GM19467 (cell line): ENCODE measurements around the gene OPRD1.

ENCODE experiments used
- ATAC-seq: cut with Tn5 transposase; IDR thresholded peaks from one replicate; pipeline ENCODE4 v1.9.1; 2021; ENCODE audit warnings: mild to moderate bottlenecking, moderate library complexity; ENCODE audit not compliant: unreplicated experiment

OPRD1 gene

DNA sequence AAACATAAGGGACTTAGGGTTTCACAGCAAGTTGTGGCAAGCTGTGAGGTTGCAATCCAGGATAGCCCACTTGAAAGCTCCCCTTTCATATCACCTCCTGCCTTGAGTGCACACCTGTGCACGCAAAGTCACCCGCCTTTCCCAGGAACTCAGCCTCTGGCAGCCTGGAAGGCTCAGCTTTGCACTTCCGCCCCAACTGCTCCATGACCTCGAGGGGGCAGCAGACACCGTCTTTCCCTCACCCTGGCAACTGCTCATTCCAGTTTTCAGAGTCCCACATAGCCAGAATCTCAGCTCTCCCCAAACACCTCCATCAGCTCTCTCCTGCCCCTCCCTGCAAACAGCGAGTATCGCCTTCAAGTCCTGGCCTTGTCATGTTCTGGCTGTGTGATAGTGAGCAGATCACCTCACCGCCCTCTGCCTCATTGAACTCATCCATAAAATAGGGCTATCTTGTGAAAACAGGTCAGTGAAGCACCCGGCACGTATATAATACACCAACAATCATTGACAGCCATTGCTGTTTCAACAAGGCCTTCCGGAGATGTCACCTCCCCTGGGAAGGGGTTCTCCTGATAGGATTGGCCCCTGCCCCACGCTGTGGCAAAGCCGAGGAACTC, 70.1 kb downstream of the OPRD1 start:
- ATAC-seq = no peak

GRCh38 chr1:28883242-28883616, 71.3 kb downstream of the OPRD1 start:
- ATAC-seq = no peak

GRCh38 chr1:28885472-28885877, 73.5 kb downstream of the OPRD1 start:
- ATAC-seq = no peak

DNA sequence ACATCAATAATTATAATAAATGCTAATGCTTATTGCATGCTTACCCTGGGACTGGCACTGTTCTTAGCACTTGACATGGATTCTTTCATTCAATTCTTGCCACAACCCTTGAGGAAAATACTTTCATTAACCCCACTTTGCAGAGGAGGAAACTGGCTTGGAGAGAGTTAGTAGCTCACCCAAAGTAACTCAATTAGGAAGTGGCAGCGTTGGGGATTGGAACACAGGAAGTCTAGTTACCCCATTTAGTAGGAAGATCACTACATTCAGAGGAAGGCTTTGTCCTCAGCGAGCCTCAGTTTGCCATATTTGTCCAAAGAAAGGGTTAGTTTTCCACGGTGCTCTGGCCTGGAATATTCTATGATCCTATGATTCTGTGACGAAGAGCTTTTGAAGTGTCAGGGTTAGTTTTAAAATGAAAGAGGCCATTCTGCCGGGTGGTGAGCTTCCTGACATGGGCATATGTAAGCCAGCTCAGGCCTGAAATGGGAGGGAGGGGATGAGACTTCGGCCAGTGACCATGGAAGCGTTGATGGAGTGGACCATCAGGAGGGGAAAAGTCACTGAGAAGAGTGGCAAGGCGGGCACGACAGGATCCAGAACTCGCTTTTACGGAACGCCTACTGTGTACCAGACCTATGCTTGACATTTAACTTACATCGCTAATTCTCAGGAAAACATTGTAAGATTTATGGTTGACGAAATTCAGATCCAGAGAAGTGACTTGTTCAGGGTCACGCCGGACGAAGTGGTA, 74.2 kb downstream of the OPRD1 start:
- ATAC-seq = no peak

GRCh38 chr1:28886731-28887418, 74.9 kb downstream of the OPRD1 start:
- ATAC-seq = peak; percentile 57

DNA sequence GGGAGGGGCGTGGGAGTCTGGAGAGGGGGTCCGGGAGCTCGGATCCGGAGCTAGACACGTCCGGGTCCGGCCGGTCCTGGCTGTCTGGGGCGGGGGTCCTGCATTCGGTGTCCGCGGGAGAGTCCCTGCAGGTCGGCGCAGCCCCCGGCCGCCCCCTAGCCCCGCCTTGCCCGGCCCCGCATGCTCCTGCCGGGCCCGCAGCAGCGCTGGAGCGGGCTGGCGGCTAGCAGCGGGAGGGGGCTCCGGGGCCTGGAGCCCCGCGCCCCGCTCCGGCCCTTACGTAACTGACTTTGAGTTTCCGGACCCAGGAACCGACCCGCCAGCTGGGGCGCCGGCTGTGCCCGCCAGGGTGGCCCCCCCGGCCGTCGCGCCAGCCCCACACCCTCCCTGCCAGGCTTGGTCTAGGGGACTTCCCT, 75.5 kb downstream of the OPRD1 start:
- ATAC-seq = peak; percentile 10

- no peak for ATAC-seq
These were observed 76.1 kb downstream of the OPRD1 start for GRCh38 chr1:28887835-28888682.

DNA sequence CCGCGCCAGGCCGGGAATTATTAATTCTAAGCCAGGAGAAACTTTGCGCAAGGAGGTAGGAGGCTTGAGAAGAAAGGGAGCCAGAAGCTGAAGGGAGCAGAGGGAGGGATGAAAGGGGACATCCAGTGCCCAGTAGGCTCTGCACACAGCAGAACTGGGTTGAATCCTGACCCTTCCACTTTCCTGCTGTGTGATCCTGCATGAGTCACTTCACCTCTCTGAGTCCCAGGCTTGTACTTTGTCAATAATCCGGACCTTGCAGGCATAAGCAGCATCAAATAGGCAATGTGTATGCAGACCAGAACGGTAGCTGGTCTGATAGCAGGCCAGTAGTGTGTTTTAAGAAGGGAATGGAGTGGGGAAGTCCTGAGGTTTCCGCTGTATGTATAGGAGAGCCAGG, 76.9 kb downstream of the OPRD1 start:
- ATAC-seq = no peak

- no peak for ATAC-seq
These were observed 77.4 kb downstream of the OPRD1 start for GRCh38 chr1:28889357-28889756.

DNA sequence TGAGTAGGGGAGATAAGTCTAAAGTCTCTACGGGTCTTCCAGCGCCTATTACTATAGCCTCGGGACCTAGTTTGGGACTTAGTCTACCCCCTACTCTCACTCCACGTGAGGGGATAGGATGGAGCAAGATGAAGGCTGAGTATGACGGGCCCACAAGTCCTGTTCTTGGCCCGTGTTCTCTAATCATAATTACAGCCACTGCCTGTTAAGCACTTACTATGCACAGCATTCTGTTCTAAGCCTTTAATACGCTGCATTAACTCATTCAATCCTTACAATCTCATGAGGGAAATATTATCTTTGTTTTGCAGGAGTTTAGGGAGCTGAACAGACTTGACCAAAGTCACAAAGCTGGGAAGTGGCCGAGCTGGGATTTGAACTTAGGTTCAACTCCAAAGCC, 78.5 kb downstream of the OPRD1 start:
- no peak for ATAC-seq

DNA sequence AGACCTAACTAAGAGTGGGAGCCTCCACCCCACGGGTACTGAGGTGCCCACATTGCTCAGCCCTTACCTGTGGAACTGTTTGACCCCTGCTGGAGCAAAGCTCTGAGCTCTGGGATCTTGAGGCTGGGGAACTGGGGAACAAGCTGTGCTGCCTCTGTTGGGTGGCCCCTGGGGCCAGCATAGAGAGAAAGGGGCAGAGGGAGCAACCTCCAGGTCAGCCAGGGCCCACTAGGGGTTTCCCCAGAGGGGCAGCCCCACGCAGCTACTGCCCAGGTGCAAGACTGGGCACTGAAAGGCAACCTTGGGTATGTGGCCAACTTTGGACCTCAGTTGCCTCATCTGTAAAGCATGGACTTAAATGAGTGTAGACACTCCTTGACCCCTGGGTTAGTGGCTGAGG, 78.9 kb downstream of the OPRD1 start:
- no peak for ATAC-seq

GRCh38 chr1:28891256-28891655, 79.3 kb downstream of the OPRD1 start:
- ATAC-seq = no peak

- ATAC-seq = no peak
These were observed 81.6 kb downstream of the OPRD1 start for GRCh38 chr1:28893403-28894102.

DNA sequence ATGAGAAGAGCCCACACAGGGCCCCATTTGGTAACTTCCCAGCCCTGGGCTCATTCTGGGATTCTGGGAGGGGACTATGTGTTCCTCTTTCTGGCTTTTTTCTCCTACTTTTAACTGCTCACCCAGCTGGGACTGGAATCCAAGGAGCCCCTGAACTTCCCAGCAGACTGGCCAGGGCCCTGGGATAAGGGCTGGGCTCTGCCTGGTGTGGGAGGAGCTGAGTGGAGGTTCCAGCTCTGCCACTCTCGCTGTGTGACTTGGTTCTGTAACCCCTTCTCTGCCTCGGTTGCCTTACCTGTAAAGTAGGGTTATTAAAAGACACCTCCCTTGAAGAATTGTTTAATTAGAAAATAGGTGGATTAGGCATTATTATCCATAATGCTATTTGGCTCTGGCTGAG, 82.8 kb downstream of the OPRD1 start:
- no peak for ATAC-seq

GRCh38 chr1:28895896-28896608, 84.1 kb downstream of the OPRD1 start:
- no peak for ATAC-seq

- ATAC-seq = no peak
These were observed 84.6 kb downstream of the OPRD1 start for GRCh38 chr1:28896609-28896986.

GRCh38 chr1:28897789-28898188, 85.8 kb downstream of the OPRD1 start:
- no peak for ATAC-seq

DNA sequence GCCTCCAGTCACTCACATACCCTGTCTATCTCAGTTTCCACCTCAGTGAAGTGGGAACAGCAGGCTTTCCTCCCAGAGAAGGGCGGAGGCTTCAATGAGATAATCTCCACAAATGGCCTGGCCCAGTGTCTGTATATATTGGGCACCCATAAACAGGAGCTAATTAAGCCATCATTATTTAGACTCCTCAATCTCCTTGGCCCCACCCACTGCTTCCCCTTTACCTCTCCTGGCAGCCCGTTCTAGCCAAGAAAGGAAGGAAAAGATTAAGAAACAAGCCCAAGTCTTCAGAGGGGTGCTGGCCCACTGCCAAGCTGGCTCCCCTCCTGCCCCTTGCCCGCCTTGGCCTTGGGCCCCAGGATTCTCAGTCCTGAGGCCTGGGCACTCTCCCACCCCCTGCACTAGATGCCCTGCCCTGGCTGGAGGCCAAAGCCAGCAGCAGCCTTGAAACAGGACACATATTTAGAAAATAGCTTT, 86.5 kb downstream of the OPRD1 start:
- ATAC-seq = no peak

- ATAC-seq = no peak
These were observed 87.3 kb downstream of the OPRD1 start for GRCh38 chr1:28899267-28899666.

GRCh38 chr1:28900562-28900961, 88.6 kb downstream of the OPRD1 start:
- ATAC-seq = no peak
